ENCODE data around the gene LMOD1.

The LMOD1 gene

DNA sequence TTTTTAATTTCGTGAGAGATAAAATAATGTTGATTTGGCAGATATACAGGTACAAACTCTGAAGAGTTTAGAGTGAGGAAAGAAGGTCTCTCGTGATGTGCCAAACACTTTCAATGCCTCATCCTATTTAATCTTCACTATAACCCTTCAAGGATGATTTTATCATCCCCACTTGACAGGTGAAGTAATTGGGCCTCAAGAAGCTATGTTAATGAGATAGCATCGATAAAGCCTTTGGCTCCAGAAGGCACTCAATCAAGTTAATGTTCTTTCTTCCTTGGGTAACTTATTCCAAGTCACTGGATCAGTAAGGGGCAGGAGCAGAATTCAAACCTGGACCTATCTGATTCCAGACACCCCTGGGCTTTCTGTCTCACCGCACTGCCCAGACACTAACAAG is 7.2 kb downstream of the LMOD1 start:
- Mint-ChIP-seq H3K9me3 (no peaks in the 10 kb centered on the region), H3K27me3 (ENCODE audit: low read depth) (peaks cover 23% of the 10 kb centered on the region), H3K4me1 (ENCODE audit: low read depth) (no peaks in the 10 kb centered on the region), H3K4me3 (no peak overlapping the region), H3K27ac (no peak overlapping the region), H3K36me3 (ENCODE audit: low read depth) (no peaks in the 10 kb centered on the region)

DNA sequence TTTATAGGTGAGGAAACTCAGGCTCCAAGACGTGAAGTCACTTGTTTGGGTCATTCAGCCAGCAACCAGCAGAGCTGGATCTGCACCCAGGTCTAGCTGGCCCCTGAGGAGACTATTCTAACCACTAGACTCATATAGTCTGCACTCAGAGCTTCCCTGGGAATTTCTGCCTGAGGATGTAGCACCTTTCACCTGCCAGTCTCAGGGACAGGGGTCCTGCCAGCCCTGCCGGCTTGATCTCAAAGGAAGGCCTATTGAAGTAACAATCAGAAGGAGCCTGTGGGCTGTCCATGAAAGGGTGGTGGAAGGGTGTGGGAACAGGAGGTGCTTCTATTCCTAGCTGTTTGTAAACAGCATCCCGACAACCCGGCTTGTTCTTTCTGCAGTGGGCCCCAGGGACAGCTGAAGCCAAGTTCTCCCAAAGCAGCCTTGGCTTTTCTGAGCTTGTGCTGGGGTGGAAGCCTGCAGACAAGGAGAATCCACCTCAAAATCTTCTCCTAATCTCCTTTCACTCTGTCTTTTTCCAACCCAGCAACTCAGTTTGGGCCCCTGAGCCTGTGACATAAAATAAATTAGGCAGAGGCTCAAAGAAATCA is 7.8 kb downstream of the LMOD1 start:
- peaks cover 19% of the 10 kb centered on the region for H3K27me3 Mint-ChIP-seq (ENCODE audit: low read depth)
- H3K36me3 Mint-ChIP-seq (ENCODE audit: low read depth), result no peaks in the 10 kb centered on the region
- no peak overlapping the region for H3K27ac Mint-ChIP-seq
- H3K4me3 Mint-ChIP-seq, result no peak overlapping the region
- H3K9me3 Mint-ChIP-seq, result no peaks in the 10 kb centered on the region
- no peaks in the 10 kb centered on the region for H3K4me1 Mint-ChIP-seq (ENCODE audit: low read depth)

DNA sequence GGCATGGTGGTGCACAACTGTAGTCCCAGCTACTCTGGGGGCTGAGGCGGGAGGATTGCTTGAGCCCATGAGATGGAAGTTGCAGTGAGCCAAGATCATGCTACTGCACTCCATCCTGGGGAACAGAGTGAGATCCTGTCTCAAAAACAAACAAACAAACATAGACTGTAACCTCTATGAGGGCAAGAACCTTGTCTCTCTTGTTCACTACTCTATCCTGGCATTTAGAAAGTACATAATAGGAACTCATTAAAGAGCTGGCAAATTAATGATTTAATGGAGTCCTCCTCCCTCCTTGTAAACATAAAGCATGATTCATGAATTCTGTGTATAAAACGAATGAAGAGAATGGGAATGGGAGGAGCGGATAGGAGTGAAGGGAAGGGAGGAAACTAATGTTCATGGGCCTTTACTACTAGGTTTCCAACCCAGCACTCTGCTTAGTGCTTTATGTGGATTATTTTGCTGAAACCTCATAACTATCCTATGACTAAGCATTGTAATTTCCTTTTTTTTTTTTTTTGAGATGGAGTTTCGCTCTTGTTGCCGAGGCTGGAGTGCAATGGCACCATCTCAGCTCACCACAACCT is 8.6 kb downstream of the LMOD1 start:
- peaks cover 16% of the 10 kb centered on the region for H3K27me3 Mint-ChIP-seq (ENCODE audit: low read depth)
- H3K4me3 Mint-ChIP-seq, result no peak overlapping the region
- H3K9me3 Mint-ChIP-seq, result no peaks in the 10 kb centered on the region
- H3K27ac Mint-ChIP-seq, result no peak overlapping the region
- no peaks in the 10 kb centered on the region for H3K4me1 Mint-ChIP-seq (ENCODE audit: low read depth)
- H3K36me3 Mint-ChIP-seq (ENCODE audit: low read depth), result no peaks in the 10 kb centered on the region

DNA sequence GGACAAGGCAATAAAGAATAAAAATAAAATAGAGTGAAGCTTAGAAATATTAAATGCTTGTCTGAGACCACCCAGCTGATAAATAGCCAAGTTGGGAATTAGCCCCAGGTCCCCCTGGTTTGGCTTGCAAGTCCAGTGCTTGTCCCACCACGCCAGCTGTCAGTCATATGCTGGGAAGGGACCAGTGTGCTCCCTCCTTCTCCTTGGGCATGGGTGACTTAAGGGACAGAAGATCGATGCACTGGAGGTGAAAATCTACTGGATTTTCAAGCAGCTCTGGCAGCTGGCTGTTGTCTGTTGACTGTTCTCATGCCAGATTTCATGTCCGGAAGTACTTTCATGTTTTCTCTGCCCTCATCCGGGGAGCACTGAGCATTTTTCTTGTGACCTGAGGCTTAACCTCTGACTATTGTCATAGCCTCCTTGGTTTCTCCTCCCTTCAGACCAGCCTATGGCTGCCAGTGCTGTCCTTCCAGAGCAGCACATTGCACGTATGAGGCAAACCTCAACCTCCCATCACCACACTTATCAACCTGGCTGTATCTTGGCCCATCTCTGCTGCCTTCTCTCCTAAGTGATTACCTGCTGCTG is 12.4 kb downstream of the LMOD1 start:
- Mint-ChIP-seq H3K36me3 (ENCODE audit: low read depth) (no peaks in the 10 kb centered on the region), H3K27ac (no peak overlapping the region)

DNA sequence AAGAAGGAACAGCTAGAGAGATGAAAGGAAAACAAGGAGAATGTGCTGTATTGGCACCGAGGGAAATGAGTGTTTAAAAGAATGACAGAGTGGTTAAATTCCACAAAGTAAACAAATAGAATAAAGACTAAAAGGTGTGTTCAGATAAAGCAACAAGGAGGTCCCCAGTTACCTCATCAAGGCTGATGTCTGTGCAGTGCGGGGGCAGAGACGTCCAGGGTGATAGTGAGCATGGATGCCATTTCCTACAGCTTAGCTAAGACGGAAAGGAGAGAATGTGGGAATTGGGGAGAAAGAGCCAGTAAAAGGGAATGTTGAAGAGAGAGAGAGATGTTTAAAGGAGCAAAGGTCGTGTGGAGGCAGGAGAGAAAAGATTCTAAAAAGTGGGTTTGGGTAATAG is 15.5 kb downstream of the LMOD1 start:
- Mint-ChIP-seq H3K4me3 (no peak overlapping the region), H3K27ac (no peak overlapping the region), H3K4me1 (ENCODE audit: low read depth) (no peaks in the 10 kb centered on the region), H3K9me3 (no peaks in the 10 kb centered on the region), H3K27me3 (ENCODE audit: low read depth) (peaks cover 12% of the 10 kb centered on the region), H3K36me3 (ENCODE audit: low read depth) (no peaks in the 10 kb centered on the region)

More for the DNA sequence above, 12.4 kb downstream of the LMOD1 start:
- Mint-ChIP-seq H3K4me1 (ENCODE audit: low read depth) (no peaks in the 10 kb centered on the region), H3K9me3 (no peaks in the 10 kb centered on the region), H3K27me3 (ENCODE audit: low read depth) (peaks cover 16% of the 10 kb centered on the region), H3K4me3 (no peak overlapping the region)

DNA sequence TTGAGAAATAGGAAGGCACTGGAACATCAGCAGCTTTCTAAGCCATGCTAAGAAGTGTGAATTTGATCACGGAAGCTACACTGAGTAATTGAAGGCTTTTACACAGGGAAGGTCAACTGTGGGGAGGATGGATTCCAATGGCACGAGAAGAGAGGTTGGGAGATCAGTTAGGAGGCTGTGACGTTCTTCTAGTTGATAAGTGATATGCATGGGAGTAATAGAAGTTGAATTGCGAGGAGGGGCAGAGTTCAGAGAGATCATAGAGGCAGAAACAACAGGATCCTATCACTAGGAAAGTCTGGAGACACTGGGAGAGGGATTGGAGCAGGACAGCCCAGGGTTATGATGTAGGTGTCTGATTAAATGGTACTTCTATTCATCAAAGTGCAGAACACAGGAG is 16.2 kb downstream of the LMOD1 start:
- no peaks in the 10 kb centered on the region for H3K4me1 Mint-ChIP-seq (ENCODE audit: low read depth)
- H3K27me3 Mint-ChIP-seq (ENCODE audit: low read depth), result peaks cover 14% of the 10 kb centered on the region
- H3K36me3 Mint-ChIP-seq (ENCODE audit: low read depth), result no peaks in the 10 kb centered on the region
- no peak overlapping the region for H3K27ac Mint-ChIP-seq
- no peaks in the 10 kb centered on the region for H3K9me3 Mint-ChIP-seq
- no peak overlapping the region for H3K4me3 Mint-ChIP-seq

DNA sequence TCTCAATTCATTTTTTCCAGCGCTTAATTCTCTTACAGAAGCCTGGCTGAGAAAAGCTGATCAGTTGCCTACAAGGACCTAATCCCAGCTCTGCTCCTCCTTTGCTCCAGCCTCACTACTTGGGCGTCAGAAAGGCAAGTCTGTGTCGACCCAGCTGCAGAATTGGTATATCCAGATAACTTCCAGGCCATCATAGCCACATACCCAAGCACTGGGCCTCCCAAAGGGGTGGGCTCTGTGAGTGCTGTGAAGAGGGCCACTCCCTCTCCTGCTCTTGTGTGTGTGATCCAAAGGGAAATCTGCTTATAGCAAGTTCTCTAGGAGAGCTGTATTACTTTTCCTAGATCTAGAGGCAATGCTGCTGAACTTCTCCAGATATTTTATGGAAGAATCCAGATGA is 18.1 kb downstream of the LMOD1 start:
- H3K36me3 Mint-ChIP-seq (ENCODE audit: low read depth), result no peaks in the 10 kb centered on the region
- H3K4me3 Mint-ChIP-seq, result no peak overlapping the region
- peaks cover 9% of the 10 kb centered on the region for H3K27me3 Mint-ChIP-seq (ENCODE audit: low read depth)
- H3K4me1 Mint-ChIP-seq (ENCODE audit: low read depth), result no peaks in the 10 kb centered on the region
- no peaks in the 10 kb centered on the region for H3K9me3 Mint-ChIP-seq
- no peak overlapping the region for H3K27ac Mint-ChIP-seq

DNA sequence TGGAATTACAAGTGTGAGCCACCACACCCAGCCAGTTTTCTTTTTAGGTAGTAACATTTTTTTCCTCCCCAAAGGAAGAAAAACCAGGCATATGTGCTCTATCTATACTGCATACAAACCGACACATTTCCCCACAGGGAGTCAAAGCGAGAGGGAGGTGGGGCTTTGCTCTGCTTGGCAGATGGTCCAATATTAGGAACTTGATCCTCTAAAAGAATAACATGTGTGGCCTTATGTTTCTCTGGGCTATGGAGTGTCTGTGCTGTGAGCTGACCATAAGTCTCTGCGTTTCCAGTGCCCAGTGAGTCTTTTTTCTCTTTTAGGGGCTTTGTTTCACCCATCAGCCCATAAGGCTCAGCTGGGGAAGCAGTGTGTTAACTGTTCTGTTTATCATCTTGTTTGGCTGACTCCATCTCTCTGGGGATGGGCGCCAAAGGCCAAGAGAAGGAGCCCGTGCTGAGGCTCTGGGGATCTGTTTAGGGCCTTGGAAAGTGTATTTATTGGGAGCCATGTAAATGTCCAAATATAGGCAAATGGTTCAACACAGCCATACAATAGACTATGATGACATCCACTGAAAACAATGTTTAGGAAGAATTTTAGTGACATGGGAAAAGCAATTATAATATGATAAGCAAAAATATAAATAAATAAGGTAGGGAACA is 20.2 kb downstream of the LMOD1 start:
- Mint-ChIP-seq H3K4me3 (no peak overlapping the region), H3K27ac (no peak overlapping the region), H3K36me3 (ENCODE audit: low read depth) (no peaks in the 10 kb centered on the region), H3K4me1 (ENCODE audit: low read depth) (no peaks in the 10 kb centered on the region), H3K27me3 (ENCODE audit: low read depth) (peaks cover 9% of the 10 kb centered on the region), H3K9me3 (no peaks in the 10 kb centered on the region)

DNA sequence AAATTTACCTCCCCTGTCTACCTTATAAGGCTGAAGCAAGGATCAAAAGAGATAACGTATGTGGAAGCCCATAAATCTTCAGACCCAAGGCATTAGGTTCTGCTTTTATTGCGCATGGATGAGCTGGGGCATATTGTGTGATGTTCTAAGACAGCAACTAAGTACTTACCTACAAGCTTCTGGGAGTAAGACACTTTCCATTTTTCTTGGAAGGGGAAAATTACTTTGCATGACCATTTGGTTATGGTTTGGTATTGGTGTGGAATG is 21.1 kb downstream of the LMOD1 start:
- H3K27ac Mint-ChIP-seq, result no peak overlapping the region
- H3K4me3 Mint-ChIP-seq, result no peak overlapping the region

DNA sequence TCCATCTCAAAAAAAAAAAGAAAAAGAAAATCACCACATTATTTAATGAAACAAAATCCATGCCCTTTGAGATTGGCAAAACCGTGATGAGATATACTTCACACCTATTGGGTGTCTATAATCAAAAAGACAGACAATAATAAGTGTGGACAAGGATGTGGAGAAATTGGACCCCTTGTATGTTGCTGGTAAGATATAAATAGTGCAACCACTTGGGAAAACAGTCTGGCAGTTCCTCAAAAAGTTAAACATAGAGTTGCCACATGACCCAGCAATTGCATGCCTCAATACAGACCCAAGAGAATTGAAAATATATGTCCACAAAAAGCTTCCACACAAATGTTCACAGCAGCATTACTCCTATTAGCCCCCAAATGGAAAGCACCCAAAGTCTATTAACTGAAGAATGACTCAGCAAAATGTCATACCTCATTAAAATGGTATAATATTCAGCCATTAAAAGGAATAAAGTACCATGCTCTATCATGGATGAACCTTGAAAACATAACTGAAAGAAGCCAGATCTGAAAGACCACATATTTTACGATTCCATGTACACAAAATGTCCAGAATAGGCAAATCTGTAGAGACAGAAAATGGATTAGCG is 24.3 kb downstream of the LMOD1 start:
- H3K9me3 Mint-ChIP-seq, result no peaks in the 10 kb centered on the region
- no peaks in the 10 kb centered on the region for H3K36me3 Mint-ChIP-seq (ENCODE audit: low read depth)
- H3K27ac Mint-ChIP-seq, result no peak overlapping the region
- H3K27me3 Mint-ChIP-seq (ENCODE audit: low read depth), result peaks cover 12% of the 10 kb centered on the region
- no peak overlapping the region for H3K4me3 Mint-ChIP-seq
- no peaks in the 10 kb centered on the region for H3K4me1 Mint-ChIP-seq (ENCODE audit: low read depth)

More for the DNA sequence above, 21.1 kb downstream of the LMOD1 start:
- H3K36me3 Mint-ChIP-seq (ENCODE audit: low read depth), result no peaks in the 10 kb centered on the region
- no peaks in the 10 kb centered on the region for H3K9me3 Mint-ChIP-seq
- no peaks in the 10 kb centered on the region for H3K4me1 Mint-ChIP-seq (ENCODE audit: low read depth)
- peaks cover 12% of the 10 kb centered on the region for H3K27me3 Mint-ChIP-seq (ENCODE audit: low read depth)

DNA sequence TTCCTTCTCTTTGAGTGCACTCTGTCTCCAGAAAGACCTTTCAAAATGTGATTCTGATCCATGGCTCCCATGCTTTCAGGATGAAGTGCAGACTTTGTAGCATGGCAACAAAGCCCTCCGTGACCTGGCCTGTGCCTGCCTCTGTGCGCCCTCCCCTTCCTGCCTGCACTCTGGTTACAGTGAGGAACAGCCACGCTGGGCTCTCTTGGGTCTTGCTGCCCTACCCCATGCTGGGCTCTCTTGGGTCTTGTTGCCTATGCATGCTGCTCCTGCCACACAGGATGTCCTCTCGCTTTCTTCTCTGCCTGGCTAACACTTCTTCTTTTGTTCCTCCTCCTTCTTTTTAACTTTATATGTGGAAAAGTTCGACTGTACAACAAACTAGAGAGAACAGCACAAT is 28.0 kb downstream of the LMOD1 start:
- Mint-ChIP-seq H3K36me3 (ENCODE audit: low read depth) (no peaks in the 10 kb centered on the region), H3K27me3 (ENCODE audit: low read depth) (peaks cover 9% of the 10 kb centered on the region), H3K4me1 (ENCODE audit: low read depth) (no peaks in the 10 kb centered on the region), H3K9me3 (no peaks in the 10 kb centered on the region), H3K4me3 (no peak overlapping the region), H3K27ac (no peak overlapping the region)

DNA sequence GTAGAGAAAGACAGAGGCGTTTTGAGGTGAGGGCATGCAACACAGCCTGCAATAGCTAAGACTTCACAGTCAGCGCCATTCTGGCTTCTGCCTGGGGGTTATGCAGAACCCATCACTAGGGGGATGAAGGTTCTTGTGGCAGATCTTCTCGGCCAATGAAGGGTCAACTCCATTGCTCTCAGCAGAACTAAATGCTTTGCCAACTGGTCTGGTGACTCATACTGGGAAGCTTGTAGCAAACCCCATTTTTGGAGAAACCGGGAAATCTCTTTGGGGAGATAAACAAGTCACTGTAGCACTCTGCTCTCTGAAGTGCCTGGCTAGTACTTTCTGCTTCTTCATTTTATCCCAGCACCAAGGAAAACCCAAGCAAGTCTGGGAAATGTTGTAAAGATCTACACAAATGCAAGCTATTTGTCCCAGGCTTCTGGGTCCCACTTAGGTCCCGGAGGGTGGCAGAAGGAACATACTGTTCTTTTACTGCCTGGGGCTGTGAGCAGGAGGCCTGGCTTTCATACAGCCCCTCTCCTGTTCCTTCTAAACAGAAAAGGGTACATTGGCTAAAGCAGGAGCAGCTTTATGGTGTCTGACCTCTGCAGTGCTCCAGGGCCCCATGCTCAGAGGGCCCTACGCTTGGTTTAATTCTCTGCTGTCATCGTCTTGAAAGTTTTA is 28.9 kb downstream of the LMOD1 start:
- Mint-ChIP-seq H3K27ac (no peak overlapping the region), H3K36me3 (ENCODE audit: low read depth) (no peaks in the 10 kb centered on the region), H3K27me3 (ENCODE audit: low read depth) (peaks cover 9% of the 10 kb centered on the region), H3K9me3 (no peaks in the 10 kb centered on the region), H3K4me1 (ENCODE audit: low read depth) (no peaks in the 10 kb centered on the region), H3K4me3 (no peak overlapping the region)

DNA sequence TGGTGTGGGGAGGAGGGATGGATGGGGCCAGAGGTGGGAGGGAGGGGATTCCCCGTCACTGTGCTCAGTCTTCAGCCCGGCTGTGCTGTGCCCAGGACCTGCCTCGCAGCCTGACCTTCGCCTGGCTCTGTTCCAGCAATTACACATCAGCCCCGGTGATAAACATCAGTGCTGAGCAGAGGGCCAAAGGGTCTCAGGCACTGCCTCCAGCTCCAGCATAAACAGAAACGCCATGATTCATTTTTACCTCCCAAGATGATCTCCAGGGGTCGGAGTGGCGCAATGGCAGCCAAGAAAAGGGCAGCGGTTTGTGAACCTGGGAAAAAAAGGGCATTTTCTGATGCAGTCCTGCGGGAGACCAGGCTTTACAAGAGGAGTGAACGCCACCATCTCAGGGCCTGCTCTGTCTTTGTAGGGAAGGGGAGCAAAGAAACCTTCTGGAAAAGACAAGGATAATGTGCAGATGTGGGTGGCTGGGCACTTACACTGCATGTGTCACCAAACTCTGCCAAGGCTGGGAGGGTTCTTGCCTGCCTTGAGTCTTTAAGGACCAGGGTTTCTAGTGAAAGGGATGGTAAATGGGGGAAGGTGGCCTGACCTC is 29.6 kb downstream of the LMOD1 start:
- H3K36me3 Mint-ChIP-seq (ENCODE audit: low read depth), result no peaks in the 10 kb centered on the region
- H3K27ac Mint-ChIP-seq, result no peak overlapping the region
- peaks cover 9% of the 10 kb centered on the region for H3K27me3 Mint-ChIP-seq (ENCODE audit: low read depth)
- no peak overlapping the region for H3K4me3 Mint-ChIP-seq
- no peaks in the 10 kb centered on the region for H3K4me1 Mint-ChIP-seq (ENCODE audit: low read depth)
- no peaks in the 10 kb centered on the region for H3K9me3 Mint-ChIP-seq

DNA sequence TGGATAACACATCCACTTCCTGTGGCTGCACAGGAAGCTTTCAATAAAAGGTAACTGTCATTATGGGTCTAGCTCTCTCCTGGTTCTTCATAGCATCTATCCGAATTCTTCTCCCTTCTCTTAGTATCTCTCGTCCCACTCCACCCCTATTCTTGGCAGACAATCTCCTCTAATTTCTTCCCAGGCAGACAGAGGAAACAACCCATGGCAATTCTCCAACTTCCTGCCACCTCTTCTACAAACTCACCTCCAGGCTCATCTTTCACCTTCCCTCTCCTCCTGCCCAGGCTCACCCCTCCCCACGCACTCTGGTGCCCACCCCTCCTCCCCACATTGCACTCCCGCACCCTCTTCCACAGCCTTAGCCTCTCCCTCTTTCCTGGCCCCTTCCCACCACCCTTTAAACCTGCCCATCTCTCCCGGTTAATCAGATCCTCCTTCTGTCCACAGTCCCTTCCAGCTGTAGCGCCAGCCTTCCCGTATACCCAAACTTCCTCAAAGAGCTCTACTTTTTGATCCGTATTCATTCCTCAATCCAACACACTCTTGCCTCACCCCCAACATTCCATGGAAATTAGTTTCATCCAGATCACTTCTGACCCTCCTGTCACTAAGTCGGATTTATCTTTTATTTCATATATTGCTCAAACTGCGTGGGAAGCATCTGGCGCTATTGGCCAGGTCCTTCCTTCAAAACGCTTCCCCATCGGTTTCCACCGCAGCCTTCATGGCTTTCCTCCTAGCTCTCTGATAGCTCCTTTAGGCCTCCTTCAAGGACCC is 31.7 kb downstream of the LMOD1 start:
- no peak overlapping the region for H3K4me3 Mint-ChIP-seq
- H3K27ac Mint-ChIP-seq, result no peak overlapping the region
- no peaks in the 10 kb centered on the region for H3K36me3 Mint-ChIP-seq (ENCODE audit: low read depth)

More for the DNA sequence above, 31.7 kb downstream of the LMOD1 start:
- Mint-ChIP-seq H3K27me3 (ENCODE audit: low read depth) (peaks cover 6% of the 10 kb centered on the region), H3K4me1 (ENCODE audit: low read depth) (no peaks in the 10 kb centered on the region), H3K9me3 (no peaks in the 10 kb centered on the region)

Data from T-helper 1 cell treated with Interleukin-12 subunit alpha and Interleukin-12 subunit beta and Interleukin-4 antibody, amounts not matched to agents 30 μg/mL and 1 μg/mL, for 36 hours (primary cell).